ENCODE results near the gene HIGD2B. TPM values are rescaled to one million over a fixed set of nuclear protein-coding genes. Genes with fewer than 3 reads are reported as not detected.

The HIGD2B gene
- total RNA-seq, 1 donor from 2014 or later: not detected

- Mint-ChIP-seq H3K4me3 (peak overlapping the region; percentile 97), H3K9me3 (no peaks in the 10 kb centered on the region), H3K27ac (peak overlapping the region; percentile 98), H3K27me3 (ENCODE audit: insufficient read depth, low read depth) (no peaks in the 10 kb centered on the region), H3K36me3 (no peaks in the 10 kb centered on the region), H3K4me1 (peaks cover 9% of the 10 kb centered on the region)
- Histone ChIP-seq H3K4me1 (peaks cover 6% of the 10 kb centered on the region), H2AFZ (replicated peaks) (peak overlapping the region; percentile 66), H4K20me1 (ENCODE audit: low read depth) (no peaks in the 10 kb centered on the region), H3K4me3 (peak overlapping the region; percentile 64), H3K27me3 (peaks cover 2% of the 10 kb centered on the region), H3K9me3 (ENCODE audit: low read depth) (no peaks in the 10 kb centered on the region), H3K36me3 (no peaks in the 10 kb centered on the region), H3F3A (ENCODE audit: low read depth) (peaks cover 23% of the 10 kb centered on the region), H3K27ac (peak overlapping the region; percentile 34), H3K9ac (peak overlapping the region; percentile 58), H3K4me2 (peak overlapping the region; percentile 86), H3K79me2 (ENCODE audit: low read depth) (peaks cover 25% of the 10 kb centered on the region)
- peak; percentile 14 for DNase-seq (ENCODE audit: low spot score)
- TF ChIP-seq EZH2phosphoT487 (IDR thresholded peaks at IDR 0.05) (no peak), CTCF (IDR thresholded peaks at IDR 0.05) (peak; percentile 6), EZH2 (IDR thresholded peaks at IDR 0.05) (no peak)
Measured at GRCh38 chr15:72685301-72685924, 569 bp downstream of the HIGD2B start.

GRCh38 chr15:72682772-72683171, 3.2 kb downstream of the HIGD2B start:
- Histone ChIP-seq H2AFZ (replicated peaks) (no peak overlapping the region), H3K4me3 (no peak overlapping the region), H3K27ac (no peak overlapping the region), H4K20me1 (ENCODE audit: low read depth) (no peaks in the 10 kb centered on the region), H3K4me1 (peaks cover 6% of the 10 kb centered on the region), H3K79me2 (ENCODE audit: low read depth) (peaks cover 8% of the 10 kb centered on the region), H3K9ac (no peak overlapping the region), H3K36me3 (no peaks in the 10 kb centered on the region), H3K9me3 (ENCODE audit: low read depth) (no peaks in the 10 kb centered on the region), H3F3A (ENCODE audit: low read depth) (peaks cover 23% of the 10 kb centered on the region), H3K4me2 (no peak overlapping the region), H3K27me3 (peaks cover 28% of the 10 kb centered on the region)
- H3K4me1 Mint-ChIP-seq: peaks cover 9% of the 10 kb centered on the region
- peak; percentile 5 for DNase-seq (ENCODE audit: low spot score)
- peaks cover 13% of the 10 kb centered on the region for H3K27me3 Mint-ChIP-seq (ENCODE audit: insufficient read depth, low read depth)
- H3K27ac Mint-ChIP-seq: no peak overlapping the region
- TF ChIP-seq EZH2phosphoT487 (IDR thresholded peaks at IDR 0.05) (no peak), CTCF (IDR thresholded peaks at IDR 0.05) (no peak), EZH2 (IDR thresholded peaks at IDR 0.05) (no peak)
- no peak overlapping the region for H3K4me3 Mint-ChIP-seq
- no peaks in the 10 kb centered on the region for H3K9me3 Mint-ChIP-seq
- no peaks in the 10 kb centered on the region for H3K36me3 Mint-ChIP-seq

DNA sequence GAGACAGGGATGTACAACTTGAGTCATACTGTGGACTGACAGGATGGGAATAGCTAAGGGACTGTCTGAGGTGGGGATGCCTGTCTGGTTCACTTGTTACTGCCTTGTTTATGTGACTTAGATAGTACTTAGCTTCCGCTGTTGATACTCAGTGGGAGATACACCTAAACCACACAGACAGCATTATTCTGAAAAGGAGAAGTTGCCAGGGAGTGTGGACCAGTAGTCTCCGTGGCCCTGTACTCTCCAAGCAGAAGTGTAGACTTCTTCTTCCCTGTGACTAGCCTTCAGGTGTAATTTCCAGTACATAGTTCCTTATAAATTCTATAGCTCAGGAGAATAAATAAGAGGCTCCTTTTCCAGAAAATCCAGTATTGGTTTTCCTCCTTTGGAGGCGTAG, 5.1 kb downstream of the HIGD2B start:
- H3K79me2 ChIP-seq (ENCODE audit: low read depth): no peaks in the 10 kb centered on the region
- Mint-ChIP-seq H3K36me3 (no peaks in the 10 kb centered on the region), H3K4me1 (peaks cover 9% of the 10 kb centered on the region), H3K4me3 (no peak overlapping the region), H3K27ac (no peak overlapping the region), H3K9me3 (no peaks in the 10 kb centered on the region), H3K27me3 (ENCODE audit: insufficient read depth, low read depth) (peaks cover 15% of the 10 kb centered on the region)
- no peak overlapping the region for H3K27ac ChIP-seq
- no peaks in the 10 kb centered on the region for H4K20me1 ChIP-seq (ENCODE audit: low read depth)
- no peak overlapping the region for H3K4me2 ChIP-seq
- no peaks in the 10 kb centered on the region for H3K9me3 ChIP-seq (ENCODE audit: low read depth)
- H3K9ac ChIP-seq: no peak overlapping the region
- H3K36me3 ChIP-seq: no peaks in the 10 kb centered on the region
- H3F3A ChIP-seq (ENCODE audit: low read depth): peaks cover 11% of the 10 kb centered on the region
- TF ChIP-seq EZH2phosphoT487 (IDR thresholded peaks at IDR 0.05) (no peak), EZH2 (IDR thresholded peaks at IDR 0.05) (no peak), CTCF (IDR thresholded peaks at IDR 0.05) (no peak)
- H3K4me3 ChIP-seq: no peak overlapping the region
- peaks cover 30% of the 10 kb centered on the region for H3K27me3 ChIP-seq
- no peak overlapping the region for H2AFZ ChIP-seq (replicated peaks)
- H3K4me1 ChIP-seq: peaks cover 6% of the 10 kb centered on the region
- no peak for DNase-seq (ENCODE audit: low spot score)
